Kidney (tissue), 14 donors: ENCODE measurements around the gene NR6A1. TPM values are rescaled to one million over a fixed set of nuclear protein-coding genes. Genes with fewer than 3 reads are reported as not detected.

Source experiments
- DNase-seq, 5 donors: peaks; one replicate each; pipeline ENCODE4 v3.0.0-alpha.2; 2013 to 2020
- FAIRE-seq: peaks from 2 replicates; lab custom pipeline; 2012; peaks lifted over from hg19 to GRCh38; lab: Jason Lieb, UNC
- H3K27ac ChIP-seq, 2 donors: one replicate each; pipeline ENCODE4 v1.7.0; 2013; ENCODE audit warnings: low read depth in 2 of 2, low read length in 2 of 2, inconsistent platforms in 1 of 2
- H3K27me3 ChIP-seq: one replicate; pipeline ENCODE4 v1.7.1; 2013; ENCODE audit warnings: low read length, inconsistent platforms; ENCODE audit not compliant: control insufficient read depth, insufficient read depth
- H3K36me3 ChIP-seq, 3 donors: one replicate each; pipeline versions ENCODE4 v1.7.0 to v1.7.1; 2013; ENCODE audit warnings: low read length in 3 of 3, control low read depth in 1 of 3, inconsistent platforms in 1 of 3; ENCODE audit not compliant: insufficient read depth in 3 of 3, control insufficient read depth in 2 of 3
- H3K4me1 ChIP-seq, 3 donors: one replicate each; pipeline versions ENCODE4 v1.7.0 to v1.7.1; 2013; ENCODE audit warnings: low read length in 3 of 3, inconsistent platforms in 1 of 3, low read depth in 1 of 3; ENCODE audit not compliant: control insufficient read depth in 2 of 3, insufficient read depth in 2 of 3
- H3K4me3 ChIP-seq, 3 donors: one replicate each; pipeline versions ENCODE4 v1.7.0 to v1.8.1; 2013; ENCODE audit warnings: low read length in 3 of 3, control low read depth in 1 of 3, inconsistent platforms in 1 of 3
- H3K9ac ChIP-seq, 3 donors: one replicate each; pipeline versions ENCODE4 v1.7.0 to v1.7.1; 2013; ENCODE audit warnings: low read length in 3 of 3, control low read depth in 1 of 3, inconsistent platforms in 1 of 3
- H3K9me3 ChIP-seq, 3 donors: one replicate each; pipeline versions ENCODE4 v1.7.0 to v1.7.1; 2013; ENCODE audit warnings: low read length in 3 of 3, control low read depth in 1 of 3, inconsistent platforms in 1 of 3; ENCODE audit not compliant: control insufficient read depth in 2 of 3, insufficient read depth in 1 of 3
- CTCF ChIP-seq: IDR thresholded peaks from 3 replicates; pipeline ENCODE4 v1.5.1; 2012; ENCODE audit warnings: mild to moderate bottlenecking, moderate library complexity, borderline replicate concordance; ENCODE audit not compliant: insufficient read depth; ENCODE audit errors: extremely low read depth
- intact Hi-C: fragments of 100-400 bp; cut with DNase I; formaldehyde crosslinking; loops from one replicate; pipeline ENCODE4 v1.11.1; 2022
- polyA plus RNA-seq: library from polyadenylated mRNA; stranded (reverse); fragments of 350-450 nt; fragmentation: Illumina TruSeq; extraction: RNeasy Lipid Tissue Mini Kit (QIAGEN cat#74804); gene quantifications from one replicate; pipeline ENCODE4 v1.2.3, GENCODE V29; 2014; ENCODE audit warnings: low read depth, low replicate concordance; ENCODE audit not compliant: insufficient read depth
- total RNA-seq: library from RNA; stranded (reverse); fragmentation: NEBNext Ultra II Directional; extraction: Animal tissue kit (Norgen Biotek cat#: 25700); gene quantifications from one replicate; pipeline ENCODE4 v1.2.1, GENCODE V29; 2021
- donor health status: control.
- donor health status: control.
- donor health status: control.
- donor health status: control.
- donor health status: control.
- donor health status: DM: yes; HTN: yes; CAD: no.
- donor health status: Normal renal cell carcinoma (clear cell type).

Gene NR6A1
- total and polyA plus RNA-seq, 2 donors from 2014 or later, result 1.2 to 3.5 TPM

GRCh38 chr9:124671861-124672260 is 99.2 kb downstream of the NR6A1 start:
- H3K4me3 ChIP-seq, result no peak overlapping the region
- H3K36me3 ChIP-seq, result no peaks in the 10 kb centered on the region
- no peak overlapping the region for H3K27ac ChIP-seq
- intact Hi-C loops, result no loop called here
- DNase-seq (no peak), FAIRE-seq (no peak)
- no peak for TF ChIP-seq CTCF
- no peaks in the 10 kb centered on the region for H3K27me3 ChIP-seq
- no peaks in the 10 kb centered on the region for H3K9me3 ChIP-seq
- no peaks in the 10 kb centered on the region for H3K4me1 ChIP-seq
- no peak overlapping the region for H3K9ac ChIP-seq

- Histone ChIP-seq H3K27me3 (no peaks in the 10 kb centered on the region), H3K9ac (no peak overlapping the region), H3K9me3 (no peaks in the 10 kb centered on the region), H3K4me3 (no peak overlapping the region), H3K27ac (no peak overlapping the region), H3K4me1 (no peaks in the 10 kb centered on the region), H3K36me3 (no peaks in the 10 kb centered on the region)
- DNase-seq, result no peak
- intact Hi-C loops, result no loop called here
- TF ChIP-seq CTCF, result no peak
- no peak for FAIRE-seq
Measured at GRCh38 chr9:124666642-124667041, 104.5 kb downstream of the NR6A1 start.

GRCh38 chr9:124665391-124666058 is 105.6 kb downstream of the NR6A1 start:
- DNase-seq (no peak), FAIRE-seq (no peak)
- no peak overlapping the region for H3K4me3 ChIP-seq
- no peaks in the 10 kb centered on the region for H3K27me3 ChIP-seq
- H3K27ac ChIP-seq, result no peak overlapping the region
- H3K9me3 ChIP-seq, result no peaks in the 10 kb centered on the region
- no peak for TF ChIP-seq CTCF
- no peaks in the 10 kb centered on the region for H3K4me1 ChIP-seq
- intact Hi-C loops, result no loop called here
- no peak overlapping the region for H3K9ac ChIP-seq
- no peaks in the 10 kb centered on the region for H3K36me3 ChIP-seq

GRCh38 chr9:124664143-124664542 is 107.0 kb downstream of the NR6A1 start:
- no peaks in the 10 kb centered on the region for H3K27me3 ChIP-seq
- H3K4me1 ChIP-seq, result peaks cover 0 to 3% (median 0%) of the 10 kb centered on the region in 3 donors
- no peak overlapping the region for H3K27ac ChIP-seq
- no peak for DNase-seq
- no peak for FAIRE-seq
- TF ChIP-seq CTCF, result no peak
- H3K9ac ChIP-seq, result no peak overlapping the region
- no peaks in the 10 kb centered on the region for H3K36me3 ChIP-seq
- H3K4me3 ChIP-seq, result no peak overlapping the region
- intact Hi-C loops, result no loop called here
- H3K9me3 ChIP-seq, result no peaks in the 10 kb centered on the region
